ENCODE results near the gene ARVCF. TPM values are rescaled to one million over a fixed set of nuclear protein-coding genes. Genes with fewer than 3 reads are reported as not detected.

Gene ARVCF
- total and polyA plus RNA-seq, 2 of the 8 experiments (the other 6 are each of a cell fraction or from before 2014, with no cell fraction given) = 31.0 to 43.2 TPM

DNA sequence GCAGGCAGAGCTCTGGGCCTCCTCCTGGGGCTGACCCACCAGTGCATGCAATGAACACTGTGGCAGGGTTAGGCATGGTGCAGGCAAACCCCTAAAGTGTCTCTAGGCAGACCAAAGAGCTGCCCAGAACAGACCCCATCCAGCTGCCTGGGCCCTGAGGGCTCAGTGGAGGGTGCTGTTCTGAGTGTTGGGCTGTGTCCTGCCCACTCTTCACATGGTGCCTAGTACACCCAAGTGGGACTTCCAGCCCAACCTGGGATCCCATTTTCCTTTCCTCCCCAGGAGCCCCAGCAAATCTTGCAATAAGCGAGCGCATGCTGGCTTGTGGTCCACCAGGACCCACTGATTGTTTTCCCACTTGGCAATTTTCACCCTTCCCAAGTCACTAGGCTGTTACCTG lies 26.4 kb downstream of the ARVCF start:
- H2BK15ac ChIP-seq (ENCODE audit: low read length) = no peak overlapping the region
- H3K27me3 ChIP-seq (replicated peaks in 1 of 4; ENCODE audit: control insufficient read depth in 3 of 4, extremely low read depth in 1 of 4, insufficient read depth in 3 of 4, low read length in 3 of 4) = no peaks in the 10 kb centered on the region
- FAIRE-seq (no peak), DNase-seq (ENCODE audit: low read depth in 1 of 2, low spot score in 2 of 2) (no peak)
- no peak overlapping the region for H3K14ac ChIP-seq (ENCODE audit: insufficient read length)
- H4K8ac ChIP-seq (ENCODE audit: extremely low read depth, insufficient read depth, low read length) = no peak overlapping the region
- H2AFZ ChIP-seq (ENCODE audit: low read length) = no peak overlapping the region
- no peak overlapping the region for H3K56ac ChIP-seq (replicated peaks; ENCODE audit: insufficient read length, low read depth, low read length)
- peaks cover 8% of the 10 kb centered on the region for H3K79me1 ChIP-seq (ENCODE audit: low read depth, low read length)
- H3K27ac ChIP-seq (ENCODE audit: low read depth, low read length) = no peak overlapping the region
- H2BK20ac ChIP-seq (ENCODE audit: low read length) = no peak overlapping the region
- no peak overlapping the region for H3K18ac ChIP-seq (ENCODE audit: extremely low read depth, low read length)
- peaks cover 10% of the 10 kb centered on the region; the same call in 1 of the 2 replicates for H3K23me2 ChIP-seq (ENCODE audit: low read depth, low read length)
- no peak overlapping the region for H2BK12ac ChIP-seq (ENCODE audit: low read depth, low read length)
- peaks cover 0 to 17% (median 11%) of the 10 kb centered on the region in 4 experiments; a peak in 5 of 7 replicates for H3K4me1 ChIP-seq (replicated peaks in 1 of 4; ENCODE audit: control insufficient read depth in 3 of 4, insufficient read depth in 4 of 4, low read length in 3 of 4)
- no peak overlapping the region for H2BK120ac ChIP-seq (replicated peaks; ENCODE audit: low read depth, low read length)
- ChIA-PET POLR2A (ENCODE audit: partially characterized antibody) (interaction anchor here (0.6 to 1.5 kb wide), 2 partner anchors 37 to 55 kb away, joined by 3 to 4 read pairs; no protein-coding TSS in a partner anchor), CTCF (ENCODE audit: partially characterized antibody) (interaction anchor here (1.0 to 5.8 kb wide), 2 partner anchors 12 to 24 kb away, joined by 3 to 50 read pairs; no protein-coding TSS in a partner anchor)
- no peak overlapping the region for H3K4me2 ChIP-seq (ENCODE audit: insufficient read depth in 1 of 2, low read depth in 2 of 2, low read length in 2 of 2)
- H3K36me3 ChIP-seq (ENCODE audit: control insufficient read depth in 2 of 4, insufficient read depth in 4 of 4, low read length in 3 of 4) = no peaks in the 10 kb centered on the region
- peaks cover 9 to 10% of the 10 kb centered on the region in 2 experiments for H4K20me1 ChIP-seq (replicated peaks in 1 of 2; ENCODE audit: control insufficient read depth in 1 of 2, insufficient read depth in 2 of 2, low read length in 2 of 2)
- H4K91ac ChIP-seq (replicated peaks; ENCODE audit: insufficient read length, low read length) = no peak overlapping the region
- no peak overlapping the region for H3K9ac ChIP-seq (replicated peaks in 1 of 4; ENCODE audit: extremely low read depth in 1 of 4, low read depth in 3 of 4, low read length in 3 of 4)
- H3K79me2 ChIP-seq (ENCODE audit: control insufficient read depth in 1 of 2, insufficient read depth in 2 of 2, low read length in 2 of 2) = peaks cover 0 to 8% of the 10 kb centered on the region in 2 experiments; a peak in 1 of 4 replicates
- H3K4me3 ChIP-seq (ENCODE audit: extremely low read depth in 1 of 4, insufficient read depth in 2 of 4, low read depth in 3 of 4, low read length in 4 of 4) = no peak overlapping the region
- H4K5ac ChIP-seq (ENCODE audit: insufficient read length, low read depth, low read length) = no peak overlapping the region
- no peak overlapping the region for H3K4ac ChIP-seq (replicated peaks; ENCODE audit: insufficient read length, low read depth, low read length)
- H2AK5ac ChIP-seq (ENCODE audit: low read depth, low read length) = no peak overlapping the region
- H3K9me3 ChIP-seq (ENCODE audit: insufficient read depth in 2 of 2, low read depth in 1 of 2, low read length in 1 of 2) = no peaks in the 10 kb centered on the region
- WGBS, 2 experiments (ENCODE audit: extremely low coverage in 1 of 2, insufficient coverage in 1 of 2, insufficient read length in 1 of 2, insufficient replicate concordance in 2 of 2, low coverage in 1 of 2, low lambda C conversion rate in 2 of 2, missing lambda C conversion rate in 1 of 2) = 76% methylated on average over 2 of the region's 2 CpGs; no CpG with 5 or more reads in 1 of the 2 experiments
- H2BK5ac ChIP-seq (ENCODE audit: low read depth, low read length) = no peak overlapping the region
- H3K23ac ChIP-seq (ENCODE audit: insufficient read length) = no peak overlapping the region
- no peak for TF ChIP-seq RFX5 (IDR thresholded peaks at IDR 0.05; ENCODE audit: borderline replicate concordance, low read depth, low read length)
- TF ChIP-seq CBX8 (IDR thresholded peaks at IDR 0.05; ENCODE audit: borderline replicate concordance, low read depth, low read length) = no peak
- TF ChIP-seq, protein P1, sequence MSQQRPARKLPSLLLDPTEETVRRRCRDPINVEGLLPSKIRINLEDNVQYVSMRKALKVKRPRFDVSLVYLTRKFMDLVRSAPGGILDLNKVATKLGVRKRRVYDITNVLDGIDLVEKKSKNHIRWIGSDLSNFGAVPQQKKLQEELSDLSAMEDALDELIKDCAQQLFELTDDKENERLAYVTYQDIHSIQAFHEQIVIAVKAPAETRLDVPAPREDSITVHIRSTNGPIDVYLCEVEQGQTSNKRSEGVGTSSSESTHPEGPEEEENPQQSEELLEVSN (IDR thresholded peaks at IDR 0.05) = no peak
- no peak for TF ChIP-seq POLR2AphosphoS5 (IDR thresholded peaks at IDR 0.05; ENCODE audit: low read depth, low read length)
- no peak for TF ChIP-seq TCF12 (IDR thresholded peaks at IDR 0.05; ENCODE audit: low read depth, low read length)
- no peak for TF ChIP-seq SIN3A (conservative IDR thresholded peaks at IDR 0.05 in 1 of 2, IDR thresholded peaks at IDR 0.05 in 1 of 2; ENCODE audit: low read depth in 1 of 2, low read length in 2 of 2)
- no peak for TF ChIP-seq SAP30 (IDR thresholded peaks at IDR 0.05; ENCODE audit: insufficient read depth, insufficient replicate concordance, low read length)
- no peak for TF ChIP-seq MAFK (IDR thresholded peaks at IDR 0.05; ENCODE audit: low read depth, low read length)
- TF ChIP-seq KDM5A (IDR thresholded peaks at IDR 0.05; ENCODE audit: low read length) = no peak
- no peak for TF ChIP-seq BRCA1 (IDR thresholded peaks at IDR 0.05; ENCODE audit: low read depth, low read length)
- TF ChIP-seq JUN (IDR thresholded peaks at IDR 0.05; ENCODE audit: low read depth, low read length) = no peak
- no peak for TF ChIP-seq PHF8 (conservative IDR thresholded peaks at IDR 0.05; ENCODE audit: low read depth, low read length)
- TF ChIP-seq JUND (IDR thresholded peaks at IDR 0.05; ENCODE audit: low read length) = no peak
- no peak for TF ChIP-seq BCL11A (IDR thresholded peaks at IDR 0.05; ENCODE audit: low read depth in 2 of 2, low read length in 2 of 2)
